Stimulated activated CD8-positive, alpha-beta memory T cell treated with anti-CD3 and anti-CD28 coated beads, Interleukin-7, amount 100 ng/mL, for 48 hours (primary cell): ENCODE measurements around the gene SLC8A1.

Experiments used
- DNase-seq, 2 donors: peaks; one replicate each; pipeline ENCODE4 v3.0.0-alpha.2; 2020; ENCODE audit warnings: low read depth in 1 of 2; ENCODE audit errors: extremely low read depth in 1 of 2

SLC8A1 gene

DNA sequence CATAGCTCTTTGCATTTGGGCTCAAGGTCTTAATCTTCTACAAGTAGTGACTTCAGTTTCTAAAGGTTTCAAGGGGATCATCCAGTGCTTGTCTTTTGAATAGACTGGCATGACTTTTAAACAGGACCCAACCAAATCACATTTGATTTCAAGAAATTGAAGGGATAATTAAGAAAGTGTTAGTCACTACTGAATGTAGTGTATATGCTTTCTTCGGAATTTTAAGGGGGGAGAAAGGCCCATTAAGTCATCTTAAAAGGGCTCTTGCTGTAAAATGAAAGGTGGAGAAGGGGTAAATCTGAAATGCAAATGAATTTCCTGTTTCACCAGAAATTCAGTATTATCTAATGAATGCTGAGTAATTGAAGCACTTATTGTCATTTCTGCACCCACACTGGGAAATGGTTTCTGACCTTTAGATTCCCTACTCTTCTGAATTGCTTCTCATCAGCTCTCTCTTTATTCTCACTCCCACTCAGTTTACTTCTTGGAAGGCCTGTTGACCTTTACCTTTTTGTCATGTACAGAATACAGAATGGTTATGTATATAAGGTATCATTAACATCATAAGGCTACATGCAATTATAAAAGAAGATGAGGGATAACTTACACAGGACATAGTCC, 241.4 kb downstream of the SLC8A1 start:
- DNase-seq, result no peak

DNA sequence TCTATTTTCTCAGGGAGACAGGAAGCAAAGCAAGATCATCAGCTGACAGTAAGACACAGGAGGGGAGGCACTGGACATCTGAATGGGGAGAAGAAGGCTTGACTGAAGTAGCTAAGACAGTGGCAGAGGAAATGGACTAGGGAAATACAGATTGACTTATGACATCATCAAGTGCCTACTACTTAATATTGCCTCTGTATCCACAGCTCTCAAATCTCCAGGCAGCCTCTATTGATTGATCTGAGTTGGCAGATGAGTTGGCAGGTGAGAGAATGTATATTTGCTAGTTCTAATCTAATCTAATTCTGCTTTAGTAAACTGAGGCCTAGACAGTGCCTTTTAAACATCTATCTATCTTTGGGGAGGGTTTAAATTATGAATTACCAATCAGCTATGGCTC, 242.1 kb downstream of the SLC8A1 start:
- no peak for DNase-seq

DNA sequence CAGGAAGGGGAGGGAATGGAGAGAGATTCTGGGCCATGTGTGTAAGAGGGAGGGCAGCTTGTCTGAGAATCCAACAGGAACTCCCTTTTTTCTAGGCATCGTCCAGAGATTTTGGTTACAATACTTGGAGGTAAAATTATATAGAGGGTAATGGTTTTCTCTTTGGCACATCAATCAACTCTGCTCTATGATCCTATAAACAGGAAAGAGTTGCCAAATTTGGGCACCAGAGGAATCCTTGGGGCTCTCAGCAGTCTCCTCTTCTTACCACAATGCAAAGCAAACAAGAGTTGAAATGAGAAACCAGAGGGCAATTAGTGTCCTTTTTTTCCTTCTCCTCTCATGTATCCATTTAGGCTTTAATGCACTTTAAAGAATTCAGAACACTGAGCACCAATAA, 243.4 kb downstream of the SLC8A1 start:
- no peak for DNase-seq

DNA sequence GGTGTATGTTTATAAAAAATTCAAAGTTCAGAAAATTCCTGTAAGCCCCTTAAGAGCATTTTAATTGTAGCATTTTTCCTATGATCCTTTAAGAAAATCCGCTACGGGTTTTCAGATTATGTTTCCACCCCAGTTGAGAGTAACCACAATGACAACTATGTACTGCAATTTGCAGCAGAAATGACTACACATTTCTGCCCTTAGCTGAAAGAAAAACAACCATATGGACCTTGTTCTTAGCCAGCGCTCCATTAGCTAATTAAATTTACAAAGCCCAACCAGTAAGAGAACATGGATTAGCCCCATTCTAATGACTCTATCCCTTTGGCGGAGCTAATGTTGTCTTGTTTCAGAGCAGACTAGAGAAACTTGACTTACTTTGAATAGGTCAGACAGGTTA, 247.6 kb downstream of the SLC8A1 start:
- no peak for DNase-seq

DNA sequence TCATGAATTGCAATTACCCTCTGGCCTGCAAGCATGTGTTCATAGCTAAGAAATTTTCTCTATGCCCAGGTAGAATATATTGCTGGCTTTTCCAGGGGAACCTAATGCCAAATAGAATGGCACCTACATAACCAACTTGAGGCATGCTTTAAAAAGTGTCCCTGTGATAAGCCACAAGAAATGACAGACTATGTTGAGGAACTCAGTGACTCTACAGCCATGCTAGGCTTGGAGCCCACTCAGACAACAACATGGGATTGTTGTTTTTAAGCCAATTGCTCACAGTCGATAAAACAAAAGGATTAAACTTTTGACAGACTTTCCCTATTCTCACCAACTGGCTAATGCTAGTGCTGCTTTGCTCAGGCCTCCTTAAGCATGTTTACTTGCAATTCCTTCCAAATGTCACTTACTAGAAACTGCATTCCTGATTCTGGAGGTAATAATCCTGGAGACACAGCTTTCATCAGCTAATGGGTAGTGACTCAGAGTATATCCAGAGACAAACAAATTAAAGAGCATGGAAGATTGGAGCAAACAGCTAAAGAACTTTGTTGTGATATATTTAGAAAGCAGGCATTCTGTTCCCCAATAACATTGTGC, 249.0 kb downstream of the SLC8A1 start:
- DNase-seq, result no peak

DNA sequence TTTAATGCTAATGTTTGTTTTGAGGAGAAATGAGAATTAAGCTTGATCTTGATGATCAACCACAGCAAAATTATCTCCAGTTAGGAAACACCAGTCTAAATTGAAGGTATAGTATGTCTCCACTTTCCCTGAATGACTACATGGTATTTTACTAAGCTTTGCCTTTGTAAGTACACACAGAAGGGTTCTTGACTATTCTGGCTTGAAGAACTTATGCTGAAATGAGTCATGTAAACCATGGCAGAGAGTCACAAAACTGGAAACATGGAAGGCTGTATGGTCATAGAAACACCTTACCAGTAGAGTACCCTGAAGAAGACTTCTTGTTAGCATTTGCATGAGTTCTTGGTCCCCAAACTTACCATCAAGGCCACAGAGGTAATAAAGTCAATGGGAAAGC, 250.5 kb downstream of the SLC8A1 start:
- no peak for DNase-seq

DNA sequence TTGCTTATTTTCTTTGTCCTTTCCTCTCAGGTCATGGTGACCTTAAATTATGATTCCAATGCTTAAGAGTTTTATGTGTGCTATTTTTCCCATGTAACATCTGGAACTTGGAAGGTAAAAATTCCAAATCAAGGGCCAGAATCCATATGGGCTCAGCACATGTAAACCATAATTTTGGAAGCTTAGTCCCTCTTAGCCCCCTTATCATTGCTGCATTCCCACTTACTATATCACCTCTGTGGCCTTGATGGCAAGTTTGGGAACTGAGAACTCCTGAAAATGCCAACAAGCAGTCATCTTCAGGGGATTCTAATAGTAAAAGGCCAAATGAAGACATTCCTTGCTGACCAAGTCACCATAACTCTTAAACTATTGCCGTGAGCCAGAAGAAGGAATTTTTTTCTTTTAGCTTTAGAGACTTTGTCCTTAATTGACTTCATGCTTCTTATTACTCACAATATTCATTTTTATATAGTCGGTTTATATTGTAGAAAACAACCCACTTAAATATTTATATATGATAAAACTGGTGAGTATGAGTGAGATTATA, 251.4 kb downstream of the SLC8A1 start:
- no peak for DNase-seq

DNA sequence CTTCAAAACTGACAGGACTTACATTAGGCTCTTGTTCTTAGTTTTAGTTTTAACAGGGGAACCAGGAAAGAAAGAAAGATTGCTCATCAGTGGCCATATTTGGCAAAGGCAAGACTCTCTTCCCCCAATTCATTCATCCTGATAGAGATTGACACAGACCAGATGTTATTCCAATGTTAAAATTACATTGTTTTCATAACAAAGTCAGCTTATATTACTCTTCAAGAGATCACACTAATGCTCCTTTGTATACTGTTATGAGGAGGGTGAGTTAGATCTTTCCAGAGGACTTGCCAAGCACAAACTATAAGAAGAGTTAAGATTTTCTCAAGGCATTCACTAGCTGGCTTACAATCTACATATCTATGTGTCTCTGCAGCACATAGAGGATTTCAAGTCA, 252.1 kb downstream of the SLC8A1 start:
- no peak for DNase-seq

DNA sequence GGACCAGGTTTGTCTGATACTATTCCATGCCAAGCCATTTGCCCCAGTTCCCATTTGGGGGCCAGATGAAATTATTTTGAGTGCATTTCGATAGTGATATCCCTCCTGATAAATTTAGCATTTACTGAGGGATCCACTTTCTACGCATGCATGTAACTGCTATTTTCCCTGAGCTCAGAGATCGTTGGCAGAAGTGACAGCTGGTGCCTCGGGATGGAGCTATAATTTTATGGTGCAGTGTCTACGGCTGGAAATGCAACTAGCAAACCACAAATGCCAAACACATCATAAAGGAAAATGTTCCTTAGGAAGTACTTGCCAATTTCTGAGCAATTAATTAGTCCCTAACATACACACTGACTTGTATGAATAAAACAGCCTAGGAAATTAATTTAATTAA, 254.8 kb downstream of the SLC8A1 start:
- DNase-seq, result no peak

DNA sequence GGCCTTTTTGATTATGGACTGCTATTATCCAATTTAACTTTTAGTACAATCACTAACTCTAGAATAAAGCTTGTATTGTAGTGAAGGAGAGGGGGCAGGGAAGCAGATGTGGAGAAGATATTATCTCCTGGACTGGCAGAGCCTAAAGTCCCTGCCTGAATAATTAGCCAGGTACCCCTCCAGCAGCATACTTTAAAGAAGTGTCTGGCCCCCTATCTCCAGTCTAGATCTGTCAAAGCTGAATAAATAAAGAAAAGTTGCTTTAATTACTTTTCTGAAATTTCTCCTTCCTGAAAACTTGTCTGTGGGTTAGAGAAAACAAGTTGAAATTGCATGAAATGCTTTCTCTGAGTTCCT, 258.2 kb downstream of the SLC8A1 start:
- no peak for DNase-seq

DNA sequence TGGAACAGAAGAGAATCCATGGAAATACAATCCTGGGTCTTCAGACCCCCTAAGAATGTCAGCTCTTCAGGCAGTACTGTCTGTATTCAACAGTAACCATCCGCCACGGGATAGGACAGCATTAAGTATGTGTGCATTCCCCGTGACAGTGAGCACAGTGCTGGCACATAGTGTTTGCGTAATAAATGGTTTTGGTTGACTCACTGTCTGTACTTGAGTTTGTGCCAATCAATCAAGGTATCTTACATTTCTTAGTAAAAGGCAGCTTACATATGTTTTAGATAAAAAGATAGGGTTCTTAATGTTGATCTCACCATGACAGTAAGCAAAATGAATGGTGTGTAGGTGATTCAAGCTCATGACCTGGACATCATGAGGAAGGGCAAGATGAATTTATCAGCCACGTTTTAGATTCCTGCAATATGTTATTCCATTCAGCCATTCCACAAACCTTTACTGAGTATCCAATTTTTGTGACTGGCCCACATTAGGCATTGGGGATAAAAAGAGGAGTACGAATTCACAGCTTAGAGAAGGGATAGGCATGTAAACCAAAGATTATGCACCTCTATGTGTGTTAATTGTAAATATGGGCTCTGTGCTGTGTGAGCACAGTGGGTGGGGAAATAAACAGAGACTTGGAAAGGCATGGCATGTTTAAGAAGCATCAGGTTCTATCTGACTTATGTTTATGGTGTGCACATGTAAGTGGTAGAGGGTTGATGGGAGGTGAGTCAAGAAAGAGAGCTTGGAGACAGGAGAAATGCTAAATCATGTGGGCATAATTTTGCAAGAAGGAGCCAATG, 258.8 kb downstream of the SLC8A1 start:
- DNase-seq, result no peak

DNA sequence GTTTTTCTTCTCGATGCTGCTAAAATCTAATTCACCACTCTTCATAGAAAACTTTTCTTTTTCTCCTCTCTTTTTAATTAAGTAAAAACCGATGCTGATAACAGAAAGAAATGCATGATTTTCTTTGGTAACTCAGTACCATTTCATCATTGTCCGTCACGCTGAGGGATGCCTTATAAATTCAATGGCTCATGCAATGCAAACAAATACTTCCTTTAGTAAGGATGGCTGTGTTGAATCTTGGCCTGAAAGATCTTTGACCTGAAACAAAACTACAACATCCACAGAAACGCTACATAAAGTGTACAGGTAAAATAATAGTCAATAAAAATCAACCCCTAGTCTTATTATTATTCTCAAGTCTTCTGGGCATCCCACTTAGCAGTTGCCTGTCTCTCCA, 261.4 kb downstream of the SLC8A1 start:
- no peak for DNase-seq

DNA sequence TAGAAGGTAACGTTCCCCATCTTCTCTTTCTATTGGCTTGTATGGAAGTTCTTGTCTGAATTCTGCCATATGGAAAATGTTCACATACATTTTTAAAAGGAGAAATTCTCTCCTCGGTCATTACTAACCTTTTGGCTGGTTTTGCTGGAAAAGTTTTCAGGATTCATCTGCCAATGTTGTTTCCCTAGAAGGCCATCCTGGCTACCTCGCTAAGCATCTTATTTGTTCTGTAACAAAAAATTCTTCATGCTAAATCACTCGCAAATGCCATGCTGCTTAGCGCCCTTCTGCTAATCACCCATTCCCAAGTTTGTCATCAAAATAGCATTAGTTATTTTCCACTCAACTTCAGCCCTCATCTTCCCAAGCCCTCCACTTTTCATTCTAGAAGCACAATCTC, 262.0 kb downstream of the SLC8A1 start:
- no peak for DNase-seq

DNA sequence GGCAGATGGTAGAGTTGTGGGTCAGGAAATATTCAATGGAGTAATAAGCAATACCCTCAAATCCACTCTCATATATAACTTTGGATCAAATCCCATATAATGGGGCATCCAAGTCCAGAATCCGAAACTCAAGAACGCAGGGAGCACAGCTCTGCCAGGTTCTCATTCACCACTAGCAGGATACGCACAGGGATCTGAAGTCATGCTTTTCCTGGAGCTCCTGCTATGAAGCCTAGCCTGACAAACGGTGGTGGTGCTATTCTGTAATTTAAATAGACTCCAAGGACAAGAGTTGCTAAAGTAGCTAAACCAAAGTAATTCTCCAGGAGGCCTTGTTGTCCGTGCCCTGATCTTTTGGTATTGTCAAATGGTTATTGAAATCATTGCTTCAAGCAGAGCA, 264.8 kb downstream of the SLC8A1 start:
- no peak for DNase-seq

DNA sequence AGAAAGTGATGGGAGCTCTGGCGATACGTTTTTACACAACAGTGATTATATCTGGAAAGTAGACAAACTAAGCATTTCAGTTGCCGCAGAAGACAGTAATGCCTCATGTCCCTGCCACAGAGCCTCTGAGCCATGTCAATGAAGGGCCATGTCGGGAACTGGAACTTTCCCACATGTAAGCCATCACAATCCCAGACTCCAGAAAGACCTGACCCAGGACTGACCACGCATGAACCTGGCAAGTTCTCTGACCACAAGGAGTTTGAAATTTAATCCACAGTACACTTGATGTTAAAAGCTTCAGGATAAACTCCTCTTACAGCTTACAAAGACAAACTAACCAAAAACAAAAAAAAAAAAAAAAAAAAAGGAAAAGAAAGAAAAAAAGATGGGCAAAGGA, 267.3 kb downstream of the SLC8A1 start:
- DNase-seq, result no peak

DNA sequence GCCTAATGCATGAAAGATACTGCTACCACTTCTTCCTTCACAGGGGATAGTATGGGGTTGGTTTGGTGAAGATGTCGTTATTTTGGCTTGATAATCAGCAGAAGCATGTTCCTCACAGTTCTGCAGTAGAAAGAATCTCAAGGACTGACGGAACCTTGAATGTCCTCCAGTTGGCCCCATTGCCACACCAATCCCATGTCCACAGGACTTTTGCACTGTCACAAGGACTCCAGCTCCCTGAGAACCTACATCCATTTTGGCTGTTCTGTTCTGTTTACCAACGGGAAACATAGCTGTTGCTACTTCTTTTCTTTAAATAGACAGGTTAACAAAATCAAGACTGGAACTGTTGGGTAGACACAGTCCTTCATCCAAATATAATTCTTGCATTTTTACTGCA, 270.0 kb downstream of the SLC8A1 start:
- no peak for DNase-seq

DNA sequence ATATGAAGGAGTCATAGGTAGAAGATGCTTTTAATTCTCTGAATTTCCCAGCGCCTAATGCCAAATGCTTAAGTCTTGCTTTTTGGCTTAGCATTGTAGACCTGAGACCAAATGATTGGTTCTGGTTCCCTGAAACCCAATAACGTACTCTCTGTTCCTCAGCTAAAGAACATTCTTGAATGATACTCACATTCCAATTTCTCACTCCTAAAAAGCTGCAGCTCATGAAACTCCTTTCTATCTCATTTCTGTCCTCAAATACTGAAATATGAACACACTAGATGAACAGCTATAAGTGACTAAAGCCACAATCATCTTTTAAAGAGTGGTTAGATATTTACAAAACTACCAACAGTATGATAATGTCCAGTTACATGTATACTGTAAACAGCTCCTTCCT, 272.1 kb downstream of the SLC8A1 start:
- no peak for DNase-seq

DNA sequence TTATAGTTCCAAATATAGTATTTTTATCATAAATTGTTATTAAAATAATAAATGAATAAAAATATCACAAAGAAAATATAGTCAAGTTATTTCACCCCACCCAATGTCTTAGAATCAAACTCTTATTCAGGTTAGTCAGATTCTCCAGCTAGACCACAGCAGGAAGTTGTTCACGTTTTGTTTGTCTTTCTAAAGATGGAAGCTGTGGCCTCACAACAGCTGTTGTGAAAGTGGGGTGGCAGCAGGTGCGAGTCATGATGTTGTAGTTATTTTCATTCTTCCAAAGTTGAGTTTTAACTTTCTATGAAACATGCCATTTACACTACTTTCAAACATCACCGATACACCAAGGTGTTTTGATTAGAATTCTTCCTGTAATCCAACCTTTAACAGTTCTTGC, 272.9 kb downstream of the SLC8A1 start:
- no peak for DNase-seq

DNA sequence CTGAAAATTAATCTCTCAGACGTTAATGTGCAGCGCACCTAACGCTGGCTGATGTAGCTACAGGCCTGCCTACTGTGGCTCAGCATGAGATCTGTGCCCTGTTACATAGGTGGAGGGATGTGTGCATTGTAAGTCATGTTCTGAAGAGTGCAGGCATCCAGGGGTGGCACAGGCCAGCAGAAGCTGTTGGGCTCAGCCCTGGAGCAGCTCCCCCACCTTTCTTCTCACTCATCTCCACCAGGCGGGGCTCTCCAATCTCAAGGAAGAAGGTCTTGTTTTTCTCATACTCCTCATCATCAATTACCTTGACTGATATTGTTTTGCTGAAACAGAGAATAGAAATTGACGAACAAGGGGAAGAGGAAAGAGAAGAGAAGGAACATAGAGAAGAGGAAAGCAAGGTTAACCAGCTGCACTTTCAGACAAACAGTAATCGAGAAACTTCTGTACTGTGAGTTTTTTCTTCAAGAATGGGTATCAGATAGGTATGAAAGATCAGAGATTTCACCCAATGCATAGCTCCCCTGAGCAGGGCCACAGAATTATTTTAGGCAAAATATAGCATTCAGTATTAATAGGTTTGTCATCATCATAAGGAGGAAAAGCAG, 273.6 kb downstream of the SLC8A1 start:
- DNase-seq, result no peak

DNA sequence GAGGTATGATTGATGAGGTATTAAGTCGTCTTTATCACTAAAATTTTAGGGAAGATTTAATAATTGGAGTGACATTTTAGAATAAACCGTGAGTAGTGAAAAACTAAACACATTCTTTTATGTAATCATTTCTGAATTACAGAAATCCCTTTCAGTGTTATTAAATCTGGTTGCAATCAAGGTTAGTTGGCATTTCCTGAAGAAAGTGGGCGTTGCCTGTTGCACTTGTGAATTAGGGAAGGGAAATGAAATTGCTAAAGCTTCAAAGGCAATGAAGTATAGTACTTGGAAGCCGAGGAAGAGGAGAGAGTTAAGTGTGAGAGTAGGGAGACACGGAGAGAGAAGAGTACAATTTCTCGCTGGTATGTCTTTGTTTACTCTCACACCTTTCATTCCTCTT, 274.5 kb downstream of the SLC8A1 start:
- no peak for DNase-seq

DNA sequence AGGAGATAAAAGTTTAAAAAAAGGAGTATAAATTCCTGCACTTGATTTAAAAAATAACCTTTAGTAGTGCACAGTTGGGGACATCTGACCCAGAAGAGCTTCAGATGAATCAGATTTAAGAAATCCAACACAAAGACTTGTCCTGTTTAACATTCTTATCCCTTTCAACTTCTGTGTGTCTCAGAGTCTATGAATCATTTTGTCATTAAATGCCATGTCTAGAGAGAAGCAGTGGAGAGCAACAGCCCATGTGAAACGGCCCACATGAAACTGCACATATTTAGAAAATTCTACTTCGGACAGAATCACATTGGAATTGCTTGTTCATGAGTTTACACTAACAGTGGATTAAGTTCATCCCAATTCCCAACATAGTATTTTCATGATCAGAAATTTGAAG, 278.6 kb downstream of the SLC8A1 start:
- no peak for DNase-seq

DNA sequence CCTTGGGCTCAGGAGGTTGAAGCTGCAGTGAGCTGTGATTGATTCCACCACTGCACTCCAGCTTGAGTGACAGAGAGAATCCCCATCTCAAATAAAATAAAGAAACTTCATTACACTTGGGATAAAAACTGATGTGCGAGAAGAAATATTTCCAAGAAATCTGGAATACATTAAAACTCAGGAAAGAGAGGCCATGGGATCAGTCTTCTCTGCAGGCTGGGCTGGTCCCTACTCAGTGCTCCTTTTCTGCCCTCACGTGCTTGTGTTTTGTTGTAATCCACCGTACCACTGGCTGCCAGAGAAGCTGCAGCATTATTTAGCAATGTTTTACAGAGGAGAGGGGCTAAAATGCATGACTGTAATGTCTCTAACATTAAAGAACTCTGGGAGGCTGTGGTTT, 282.0 kb downstream of the SLC8A1 start:
- DNase-seq, result no peak
